Subcutaneous adipose tissue (tissue), 4 donors: ENCODE measurements around the gene WDR4. TPM values are rescaled to one million over a fixed set of nuclear protein-coding genes. Genes with fewer than 3 reads are reported as not detected.

Experiments
- CTCF ChIP-seq: fragments of 450-650 bp; IDR thresholded peaks from one replicate; pipeline ENCODE4 v1.5.1; 2016; ENCODE audit warnings: low read depth, mild to moderate bottlenecking, control low read depth, antibody characterized with exemption, moderate library complexity
- total RNA-seq, 4 donors: library from RNA; depleted of rRNA; stranded (reverse); fragments of >200 nt; gene quantifications; one replicate each; pipeline ENCODE4 v1.1.0, GENCODE V29; 2016

The WDR4 gene
- total RNA-seq, 4 donors from 2014 or later, result 5.4 to 12.8 (median 6.9) TPM

- TF ChIP-seq CTCF, result no peak
Measured at GRCh38 chr21:42818328-42818749, 61.0 kb downstream of the WDR4 start.

GRCh38 chr21:42815217-42815616, 64.1 kb downstream of the WDR4 start:
- TF ChIP-seq CTCF, result no peak

GRCh38 chr21:42811960-42812359, 67.4 kb downstream of the WDR4 start:
- no peak for TF ChIP-seq CTCF

- TF ChIP-seq CTCF, result no peak
Measured at GRCh38 chr21:42809577-42810475, 69.5 kb downstream of the WDR4 start.

GRCh38 chr21:42809171-42809570, 70.2 kb downstream of the WDR4 start:
- TF ChIP-seq CTCF, result no peak

GRCh38 chr21:42807938-42808613, 71.3 kb downstream of the WDR4 start:
- TF ChIP-seq CTCF, result no peak

GRCh38 chr21:42806509-42807140, 72.7 kb downstream of the WDR4 start:
- TF ChIP-seq CTCF, result no peak
